SU-DHL-6 (cell line): Measurements from ENCODE around the gene CACUL1.

Experiments
- H2AFZ ChIP-seq: fragments of 200-600 bp; sonication (generic); 2 replicates; pipeline ENCODE4 v1.6.1; 2014; ENCODE audit warnings: low read depth, mild to moderate bottlenecking, moderate library complexity, mixed read lengths, antibody characterized with exemption, low read length; ENCODE audit not compliant: severe bottlenecking
- H3F3A ChIP-seq: fragments of 200-600 bp; shearing (Covaris generic); 2 replicates; pipeline ENCODE4 v1.6.0; 2016; ENCODE audit warnings: antibody characterized with exemption, mild to moderate bottlenecking; ENCODE audit not compliant: insufficient read depth
- H3K27ac ChIP-seq: fragments of 200-600 bp; sonication (generic); 2 replicates; pipeline ENCODE4 v1.5.1; 2016; ENCODE audit warnings: low read depth, mild to moderate bottlenecking, low read length, moderate library complexity, mixed read lengths
- H3K27me3 ChIP-seq: fragments of 200-600 bp; sonication (generic), shearing (Covaris generic); 2 replicates; pipeline ENCODE4 v1.6.0; 2014; ENCODE audit warnings: mild to moderate bottlenecking, low read length
- H3K36me3 ChIP-seq: fragments of 200-600 bp; sonication (generic); 2 replicates; pipeline ENCODE4 v1.6.1; 2014; ENCODE audit warnings: mild to moderate bottlenecking, low read length, mixed read lengths
- H3K4me2 ChIP-seq: fragments of 300-600, 200-600 bp; shearing (Covaris generic), sonication (generic); 2 replicates; pipeline ENCODE4 v1.6.0; 2014; ENCODE audit warnings: low read length, low read depth, mild to moderate bottlenecking; ENCODE audit not compliant: poor library complexity, severe bottlenecking
- H3K4me3 ChIP-seq: fragments of 200-600 bp; sonication (generic); 2 replicates; pipeline ENCODE4 v1.5.1; 2014; ENCODE audit warnings: antibody characterized with exemption, low read length, mild to moderate bottlenecking, mixed read lengths; ENCODE audit not compliant: insufficient read depth, poor library complexity, severe bottlenecking
- H3K79me2 ChIP-seq: fragments of 200-600 bp; sonication (generic); 2 replicates; pipeline ENCODE4 v1.6.1; 2014; ENCODE audit warnings: mild to moderate bottlenecking, low read length, moderate library complexity; ENCODE audit not compliant: insufficient read depth
- H3K9ac ChIP-seq: fragments of 200-600 bp; sonication (generic); 2 replicates; pipeline ENCODE4 v1.7.0; 2014; ENCODE audit warnings: mild to moderate bottlenecking, low read length
- H3K9me2 ChIP-seq: fragments of 200-600 bp; sonication (generic); replicated peaks from 2 replicates; pipeline ENCODE4 v1.6.1; 2014; ENCODE audit warnings: low read length; ENCODE audit not compliant: insufficient read depth
- H3K9me3 ChIP-seq: fragments of 200-600 bp; sonication (generic); 2 replicates; pipeline ENCODE4 v1.6.1; 2014; ENCODE audit warnings: low read length, mixed read lengths; ENCODE audit not compliant: insufficient read depth
- H4K20me1 ChIP-seq: fragments of 200-600 bp; sonication (generic); 2 replicates; pipeline ENCODE4 v1.6.1; 2014; ENCODE audit warnings: low read depth, mild to moderate bottlenecking, antibody characterized with exemption, low read length, moderate library complexity, mixed read lengths
- CTCF ChIP-seq: fragments of 200-600 bp; sonication (generic); IDR thresholded peaks from one replicate; pipeline ENCODE4 v1.5.1; 2017; ENCODE audit warnings: antibody characterized with exemption, mild to moderate bottlenecking, low read length, moderate library complexity; ENCODE audit not compliant: insufficient read depth, poor library complexity, severe bottlenecking
- EZH2phosphoT487 ChIP-seq: fragments of 200-600 bp; sonication (generic), shearing (Covaris generic); conservative IDR thresholded peaks from 2 replicates; pipeline ENCODE4 v1.6.1; 2018; ENCODE audit warnings: mild to moderate bottlenecking, antibody characterized with exemption, low read length, moderate library complexity, mixed read lengths

CACUL1 gene

DNA sequence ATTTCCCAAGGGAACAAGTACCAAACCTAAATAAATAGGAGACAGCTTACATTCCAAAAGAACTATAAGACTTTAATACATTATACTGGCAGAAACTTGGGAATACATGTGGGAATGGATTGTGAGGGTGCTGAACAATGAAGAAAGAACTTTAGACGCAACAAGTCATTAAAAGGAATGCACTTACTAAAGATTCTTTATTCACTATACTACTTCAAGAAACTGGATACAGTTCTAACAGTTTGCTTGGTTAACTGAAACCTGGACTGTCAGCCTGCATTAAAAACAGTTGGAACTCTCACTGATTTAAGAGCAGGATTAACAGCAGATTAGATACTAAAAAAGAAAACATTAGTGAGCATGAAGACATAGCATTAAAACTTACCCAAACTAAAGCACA, 12.0 kb downstream of the CACUL1 start:
- H3K4me2 ChIP-seq = no peak overlapping the region
- H4K20me1 ChIP-seq = peaks cover 9% of the 10 kb centered on the region; the same call in 1 of the 2 replicates
- H3K9ac ChIP-seq = no peak overlapping the region

DNA sequence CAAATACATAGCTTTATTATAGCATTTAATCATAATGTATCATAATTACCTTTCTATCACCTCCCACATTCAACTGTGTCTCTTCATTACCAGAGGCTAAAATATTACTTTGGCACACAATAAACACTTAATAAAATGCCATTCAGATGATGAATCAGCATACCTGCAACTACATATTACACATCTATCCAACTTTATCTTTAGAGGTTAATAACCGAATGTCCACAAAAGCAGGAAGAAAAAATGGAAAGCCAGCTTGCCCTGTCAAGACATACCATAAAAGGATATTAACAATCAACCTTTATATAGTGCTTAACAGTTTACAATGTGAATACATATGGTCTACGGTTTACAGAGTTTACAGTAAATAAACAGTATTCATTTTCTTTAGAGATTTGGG, 12.7 kb downstream of the CACUL1 start:
- Histone ChIP-seq H3K9me2 (no peaks in the 10 kb centered on the region), H3K27ac (no peak overlapping the region), H3K79me2 (peaks cover 88% of the 10 kb centered on the region), H2AFZ (no peak overlapping the region), H3K9me3 (no peaks in the 10 kb centered on the region), H3K9ac (no peak overlapping the region), H3F3A (no peaks in the 10 kb centered on the region), H3K4me2 (no peak overlapping the region), H3K27me3 (no peaks in the 10 kb centered on the region), H3K36me3 (no peaks in the 10 kb centered on the region), H3K4me3 (no peak overlapping the region), H4K20me1 (peaks cover 9% of the 10 kb centered on the region; the same call in 1 of the 2 replicates)
- TF ChIP-seq CTCF = no peak
- TF ChIP-seq EZH2phosphoT487 = no peak

More for the DNA sequence above, 12.0 kb downstream of the CACUL1 start:
- Histone ChIP-seq H3K27me3 (no peaks in the 10 kb centered on the region), H3K9me3 (no peaks in the 10 kb centered on the region), H3K27ac (no peak overlapping the region), H2AFZ (no peak overlapping the region), H3F3A (no peaks in the 10 kb centered on the region), H3K9me2 (no peaks in the 10 kb centered on the region), H3K4me3 (no peak overlapping the region), H3K79me2 (peaks cover 88% of the 10 kb centered on the region), H3K36me3 (no peaks in the 10 kb centered on the region)
- TF ChIP-seq CTCF (no peak), EZH2phosphoT487 (no peak)

DNA sequence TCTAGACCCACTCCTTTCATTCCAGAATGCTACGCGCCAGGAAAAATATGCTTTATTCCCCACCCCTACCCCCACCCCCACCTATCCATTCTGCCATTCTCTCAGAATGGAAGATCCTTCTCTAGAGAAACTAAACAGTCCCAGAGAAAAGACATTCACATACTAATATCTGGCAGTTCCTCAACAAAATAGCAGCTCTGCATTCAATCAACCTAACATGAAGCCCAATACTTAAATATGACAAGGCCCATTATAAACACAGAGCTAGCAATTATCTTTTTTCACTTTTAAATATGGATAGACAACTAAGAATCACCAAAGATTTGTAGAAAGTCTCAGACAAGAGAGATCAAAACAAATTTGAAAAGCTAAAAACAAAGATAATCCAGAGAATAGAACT, 16.4 kb downstream of the CACUL1 start:
- Histone ChIP-seq H2AFZ (no peak overlapping the region), H3K36me3 (no peaks in the 10 kb centered on the region), H3K4me3 (no peak overlapping the region), H4K20me1 (peaks cover 14% of the 10 kb centered on the region; the same call in 1 of the 2 replicates), H3F3A (no peaks in the 10 kb centered on the region; the same call in 1 of the 2 replicates), H3K4me2 (no peak overlapping the region), H3K9me3 (no peaks in the 10 kb centered on the region), H3K27ac (no peak overlapping the region), H3K79me2 (peaks cover 75% of the 10 kb centered on the region), H3K27me3 (no peaks in the 10 kb centered on the region), H3K9ac (no peak overlapping the region), H3K9me2 (no peaks in the 10 kb centered on the region)
- TF ChIP-seq CTCF = no peak
- no peak for TF ChIP-seq EZH2phosphoT487
